ENCODE data around the gene UPF2.

GRCh38 chr10:12050528-12050927 is 7.9 kb upstream of the UPF2 start:
- TF ChIP-seq CTCF (IDR thresholded peaks at IDR 0.05) (no peak), POLR2A (IDR thresholded peaks at IDR 0.05) (no peak)
